ENCODE measurements around the gene RSAD2.
A peak's percentile ranks its signal among the peaks of the same experiment; 100 is the strongest.

Gene RSAD2

DNA sequence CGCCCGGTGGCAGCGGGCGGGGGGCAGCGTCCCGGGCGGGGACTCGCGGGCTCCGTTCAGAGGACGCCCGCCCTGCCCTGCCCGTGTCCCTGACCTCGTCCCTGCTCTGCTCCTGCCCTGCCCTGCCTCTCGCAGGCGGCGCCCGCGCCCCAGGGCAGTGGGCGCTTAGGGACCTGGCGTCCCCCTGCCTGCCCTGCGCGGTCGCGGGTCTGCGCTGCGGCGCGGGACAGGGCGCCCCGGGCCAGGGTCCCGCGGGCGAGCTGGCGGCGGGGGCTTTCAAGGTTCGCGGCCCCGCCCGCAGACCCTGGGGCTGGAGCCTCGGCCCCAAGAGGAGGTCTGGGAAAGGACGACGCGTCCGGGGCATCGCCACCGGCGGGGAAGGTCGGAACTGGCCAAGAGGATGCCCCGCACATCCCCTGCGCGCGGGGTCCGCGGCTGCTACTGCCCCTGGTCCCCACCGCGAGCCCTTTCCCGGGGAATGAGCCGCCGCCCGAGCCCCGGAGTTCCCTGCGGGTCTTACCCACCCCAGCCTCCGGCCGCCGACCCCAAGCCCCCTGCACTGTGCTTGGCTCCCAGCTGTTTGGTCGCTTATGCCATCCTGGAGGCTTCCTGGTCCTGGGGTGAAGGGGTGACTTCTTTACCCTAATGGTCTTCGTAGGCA is 40.3 kb downstream of the RSAD2 start:
- peak overlapping the region; percentile 70 for H3K4me3 ChIP-seq (ENCODE audit: low read depth, low read length)
- TF ChIP-seq, protein P1, sequence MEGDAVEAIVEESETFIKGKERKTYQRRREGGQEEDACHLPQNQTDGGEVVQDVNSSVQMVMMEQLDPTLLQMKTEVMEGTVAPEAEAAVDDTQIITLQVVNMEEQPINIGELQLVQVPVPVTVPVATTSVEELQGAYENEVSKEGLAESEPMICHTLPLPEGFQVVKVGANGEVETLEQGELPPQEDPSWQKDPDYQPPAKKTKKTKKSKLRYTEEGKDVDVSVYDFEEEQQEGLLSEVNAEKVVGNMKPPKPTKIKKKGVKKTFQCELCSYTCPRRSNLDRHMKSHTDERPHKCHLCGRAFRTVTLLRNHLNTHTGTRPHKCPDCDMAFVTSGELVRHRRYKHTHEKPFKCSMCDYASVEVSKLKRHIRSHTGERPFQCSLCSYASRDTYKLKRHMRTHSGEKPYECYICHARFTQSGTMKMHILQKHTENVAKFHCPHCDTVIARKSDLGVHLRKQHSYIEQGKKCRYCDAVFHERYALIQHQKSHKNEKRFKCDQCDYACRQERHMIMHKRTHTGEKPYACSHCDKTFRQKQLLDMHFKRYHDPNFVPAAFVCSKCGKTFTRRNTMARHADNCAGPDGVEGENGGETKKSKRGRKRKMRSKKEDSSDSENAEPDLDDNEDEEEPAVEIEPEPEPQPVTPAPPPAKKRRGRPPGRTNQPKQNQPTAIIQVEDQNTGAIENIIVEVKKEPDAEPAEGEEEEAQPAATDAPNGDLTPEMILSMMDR (IDR thresholded peaks at IDR 0.05; ENCODE audit: borderline replicate concordance, insufficient read depth, low read depth, low read length) = 0 out of 2 replicates have a peak, but pooled peaks have one; percentile 1

DNA sequence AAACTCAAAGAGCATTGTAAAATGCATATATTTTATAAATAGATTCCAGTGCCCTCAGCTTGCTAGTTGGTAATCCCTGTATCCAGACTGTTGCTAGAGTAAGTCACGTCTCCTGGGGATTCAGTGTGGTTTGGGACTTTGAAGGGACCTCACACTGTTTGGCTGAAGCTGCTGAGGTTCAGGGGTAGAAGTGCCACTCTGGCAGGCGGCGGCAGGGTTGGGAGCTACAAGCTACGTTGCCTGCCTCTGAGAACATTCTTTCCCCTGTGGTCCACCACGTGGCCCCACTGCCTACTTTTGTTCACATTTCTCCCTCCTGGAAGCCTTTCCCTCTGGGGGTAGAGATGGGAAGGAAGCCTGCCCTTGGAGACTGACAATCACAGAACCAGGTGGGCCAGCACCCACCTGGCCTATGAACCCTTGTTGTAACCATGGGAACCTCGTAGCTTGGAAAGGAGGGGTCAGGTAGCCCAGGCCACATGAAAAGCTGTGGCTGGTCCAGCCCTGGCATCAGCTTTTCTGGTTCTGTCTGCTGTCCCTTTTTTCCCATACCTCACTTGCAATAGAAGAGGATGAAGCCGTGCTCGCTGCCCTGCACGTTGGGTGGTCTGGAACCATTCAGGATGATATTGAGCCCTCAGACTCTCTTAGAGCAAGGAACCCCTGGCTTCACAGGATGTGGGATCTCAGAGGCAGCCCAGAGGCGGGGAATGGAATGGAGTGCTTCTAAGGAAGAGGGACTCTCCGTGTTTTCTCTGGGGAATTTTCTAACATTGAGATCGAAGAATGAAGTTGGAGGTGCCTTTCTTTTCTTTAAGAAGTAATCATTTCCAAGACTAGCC is 42.5 kb downstream of the RSAD2 start:
- H3K4me3 ChIP-seq (ENCODE audit: low read depth, low read length) = no peak overlapping the region
- TF ChIP-seq, protein P1 (IDR thresholded peaks at IDR 0.05; ENCODE audit: borderline replicate concordance, insufficient read depth, low read depth, low read length) = no peak

DNA sequence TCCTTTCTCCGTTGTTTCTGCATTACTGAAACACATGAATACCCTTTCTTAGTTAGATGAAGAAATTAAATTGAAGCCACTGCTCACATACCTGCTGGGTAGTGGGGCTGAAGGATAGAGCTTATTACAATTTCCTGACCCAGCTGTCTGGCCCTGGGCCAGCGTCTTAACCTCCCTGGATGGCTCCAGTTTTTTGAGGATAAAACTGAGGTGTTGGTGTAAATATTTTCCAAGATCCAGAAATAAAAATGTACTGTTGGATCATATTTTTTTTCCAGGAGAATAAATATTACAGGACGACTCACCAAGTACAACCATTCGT is 43.1 kb downstream of the RSAD2 start:
- H3K4me3 ChIP-seq (ENCODE audit: low read depth, low read length) = no peak overlapping the region
- TF ChIP-seq, protein P1 (IDR thresholded peaks at IDR 0.05; ENCODE audit: borderline replicate concordance, insufficient read depth, low read depth, low read length) = no peak

DNA sequence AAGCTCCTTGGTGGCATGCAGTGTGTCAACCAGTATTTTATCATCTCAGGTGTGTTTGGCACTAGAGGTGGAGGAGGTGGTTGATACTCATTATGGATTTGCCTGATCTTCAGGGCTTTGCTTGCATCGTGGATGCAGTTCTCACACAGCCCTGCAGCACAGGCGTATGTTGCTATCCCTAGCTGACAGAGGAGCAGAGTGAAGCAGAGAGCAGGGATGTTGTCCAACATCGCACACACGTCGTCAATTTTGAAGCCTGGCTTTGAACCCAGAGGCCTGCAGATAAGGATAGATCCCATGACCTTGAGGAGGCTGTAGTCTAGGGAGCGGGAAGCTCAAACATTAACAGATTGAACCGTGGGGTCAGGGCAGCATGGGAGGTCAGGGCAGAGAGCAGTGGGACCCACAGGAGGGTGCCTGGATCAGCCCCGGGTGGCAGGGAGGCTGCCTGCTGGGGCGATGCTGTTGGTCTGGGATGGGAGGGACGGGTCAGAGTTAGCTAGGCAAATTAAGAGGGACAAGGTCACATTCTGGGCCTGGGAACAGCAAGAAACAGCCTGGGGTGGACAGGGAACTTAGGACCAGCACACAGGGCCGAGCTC is 43.8 kb downstream of the RSAD2 start:
- TF ChIP-seq, protein P1 (IDR thresholded peaks at IDR 0.05; ENCODE audit: borderline replicate concordance, insufficient read depth, low read depth, low read length) = no peak

DNA sequence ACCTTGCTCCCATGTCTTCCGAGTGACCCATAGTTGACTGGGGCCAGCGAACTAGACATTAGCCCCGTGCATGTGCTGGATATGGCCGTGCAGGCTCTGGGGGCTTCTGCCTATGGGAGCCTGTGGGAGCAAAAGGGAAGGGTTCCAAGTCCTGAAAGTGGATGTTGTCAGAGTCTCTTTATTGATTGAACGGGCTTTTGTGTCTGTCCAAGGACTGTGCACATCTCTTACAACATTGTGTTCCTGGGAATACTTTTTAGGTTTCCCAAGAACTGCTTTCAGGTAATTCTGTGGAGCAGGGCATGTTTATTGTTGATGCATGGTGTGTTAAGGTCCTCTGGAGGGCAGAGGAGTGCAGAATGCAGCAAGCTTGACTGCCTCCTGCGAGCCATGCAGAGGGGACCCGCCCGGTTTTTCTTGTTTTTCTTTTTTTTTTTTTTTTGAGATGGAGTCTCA is 44.7 kb downstream of the RSAD2 start:
- H3K4me3 ChIP-seq (ENCODE audit: low read depth, low read length) = no peak overlapping the region
- TF ChIP-seq, protein P1 (IDR thresholded peaks at IDR 0.05; ENCODE audit: borderline replicate concordance, insufficient read depth, low read depth, low read length) = peak; percentile 20; the same call in 1 of the 2 replicates

More for the DNA sequence above, 43.8 kb downstream of the RSAD2 start:
- H3K4me3 ChIP-seq (ENCODE audit: low read depth, low read length) = no peak overlapping the region

DNA sequence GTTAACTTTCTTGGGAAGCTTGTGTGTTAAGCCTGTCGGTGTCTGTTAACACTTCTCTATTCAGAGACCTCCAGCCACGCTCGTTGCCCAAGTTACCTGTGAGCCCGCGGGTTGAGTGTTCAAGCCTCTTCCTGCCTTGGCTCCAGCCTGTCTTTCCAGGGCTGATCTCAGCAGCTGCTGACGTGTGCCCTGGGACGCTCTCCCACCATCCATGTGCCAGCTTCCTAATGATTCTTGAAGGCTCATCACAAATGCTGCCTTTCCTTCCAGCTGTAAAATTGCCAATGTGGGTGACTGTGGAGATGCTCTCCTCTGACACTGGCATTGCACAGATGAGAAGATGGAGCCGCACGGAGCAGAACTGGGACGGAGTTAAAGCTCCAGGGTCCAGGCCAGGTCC is 45.7 kb downstream of the RSAD2 start:
- no peak overlapping the region for H3K4me3 ChIP-seq (ENCODE audit: low read depth, low read length)
- TF ChIP-seq, protein P1 (IDR thresholded peaks at IDR 0.05; ENCODE audit: borderline replicate concordance, insufficient read depth, low read depth, low read length) = no peak

Measured in GM12875 (cell line).